ENCODE measurements around the gene PPP1R16B. TPM values are rescaled to one million over a fixed set of nuclear protein-coding genes. Genes with fewer than 3 reads are reported as not detected.
A peak's percentile ranks its signal among the peaks of the same experiment; 100 is the strongest.

The PPP1R16B gene
- total and polyA plus RNA-seq, 11 donors: 1.9 to 12.2 (median 6.9) TPM

- intact Hi-C loops (cut with DNase I): loop anchor here in 2 of 10 donors (5.0 to 10.0 kb wide), 2 partner anchors 83 to 241 kb away; partner anchors contain the start of gene PPP1R16B (in 1 of the 2)
- Histone ChIP-seq H3K9me3 (no peaks in the 10 kb centered on the region), H3K36me3 (peaks cover 0 to 11% (median 0%) of the 10 kb centered on the region in 9 donors), H3K27me3 (peaks cover 0 to 9% (median 0%) of the 10 kb centered on the region in 9 donors), H3K4me1 (peaks cover 0 to 20% (median 5%) of the 10 kb centered on the region in 12 donors), H3K27ac (no peak overlapping the region), H3K4me3 (no peak overlapping the region)
- 59 to 73% (median 70%) methylated on average over 10 to 13 of the region's 13 CpGs for WGBS, 4 donors
- ATAC-seq (peak in 1 of 4 donors; percentile 15), DNase-seq (no peak)
- no peak for TF ChIP-seq POLR2A (IDR thresholded peaks at IDR 0.05)
- TF ChIP-seq CTCF (IDR thresholded peaks at IDR 0.05): no peak
Measured at GRCh38 chr20:38888059-38888831, 82.7 kb downstream of the PPP1R16B start.

DNA sequence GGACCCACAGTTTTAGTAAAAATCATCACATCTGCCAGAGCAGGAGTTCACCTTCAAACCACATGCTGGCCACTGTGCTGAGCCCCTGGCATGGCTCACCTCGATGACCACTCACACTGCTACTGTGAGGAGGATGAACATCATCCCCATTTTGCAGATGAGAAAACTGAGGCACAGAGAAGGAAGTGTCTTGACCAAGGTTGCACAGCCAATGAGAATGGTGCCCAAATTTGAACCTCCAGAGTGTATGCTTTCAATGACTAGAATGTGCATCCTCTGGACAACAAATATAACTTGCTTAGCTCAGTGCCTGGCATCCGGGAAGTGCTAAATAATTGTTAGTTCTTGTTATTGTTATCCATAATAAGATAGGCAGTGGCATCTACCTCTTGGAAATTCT lies 83.6 kb downstream of the PPP1R16B start:
- WGBS, 4 donors: 79 to 90% (median 81%) methylated on average over 2 of the region's 2 CpGs
- DNase-seq: no peak
- TF ChIP-seq CTCF (IDR thresholded peaks at IDR 0.05): no peak
- no peak for TF ChIP-seq POLR2A (IDR thresholded peaks at IDR 0.05)
- Histone ChIP-seq H3K27ac (no peak overlapping the region), H3K27me3 (peaks cover 0 to 10% (median 0%) of the 10 kb centered on the region in 9 donors), H3K9me3 (no peaks in the 10 kb centered on the region), H3K4me1 (peaks cover 0 to 20% (median 5%) of the 10 kb centered on the region in 12 donors), H3K36me3 (peaks cover 0 to 11% (median 0%) of the 10 kb centered on the region in 9 donors), H3K4me3 (no peak overlapping the region)
- no peak for ATAC-seq
- intact Hi-C loops (cut with DNase I): loop anchor here in 2 of 10 donors (5.0 to 10.0 kb wide), 2 partner anchors 84 to 242 kb away; partner anchors contain the start of gene PPP1R16B (in 1 of the 2)

DNA sequence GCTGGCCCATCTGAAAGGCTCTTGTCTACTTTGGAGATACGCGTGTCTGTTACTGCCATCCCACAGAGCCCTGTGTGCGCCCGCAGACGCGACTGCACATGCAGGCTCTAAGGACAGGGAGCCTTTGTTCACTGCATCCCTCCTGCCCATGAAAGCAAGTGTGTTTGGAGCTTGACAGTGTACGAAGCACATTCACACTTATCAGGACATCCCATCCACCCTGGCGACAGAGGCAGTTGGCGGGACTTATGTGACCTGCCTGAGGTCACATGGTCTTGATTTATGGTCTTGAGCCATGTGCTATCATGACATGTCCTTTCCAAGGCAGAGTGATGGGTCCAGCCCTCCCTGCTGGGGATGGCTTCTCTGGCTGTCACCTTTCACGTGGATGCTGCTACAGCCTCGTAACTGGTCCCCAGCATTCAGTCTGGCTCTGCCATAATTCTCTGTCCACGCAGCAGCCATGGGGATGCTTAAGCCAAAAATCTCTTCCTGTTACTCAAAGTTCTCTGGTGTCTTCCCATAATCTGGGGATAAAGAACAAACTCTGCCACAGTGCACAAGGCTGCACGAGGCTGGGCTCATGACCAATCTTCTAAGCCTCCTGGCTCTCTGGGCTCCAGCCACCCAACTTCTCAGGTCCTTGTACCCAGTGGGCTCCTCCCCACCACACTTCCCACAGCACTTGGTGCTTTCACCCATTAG lies 84.4 kb downstream of the PPP1R16B start:
- Histone ChIP-seq H3K27ac (no peak overlapping the region), H3K9me3 (no peaks in the 10 kb centered on the region), H3K27me3 (peaks cover 0 to 10% (median 0%) of the 10 kb centered on the region in 9 donors), H3K36me3 (peaks cover 0 to 11% (median 0%) of the 10 kb centered on the region in 9 donors), H3K4me1 (peaks cover 0 to 21% (median 7%) of the 10 kb centered on the region in 12 donors), H3K4me3 (no peak overlapping the region)
- TF ChIP-seq POLR2A (IDR thresholded peaks at IDR 0.05): no peak
- no peak for TF ChIP-seq CTCF (IDR thresholded peaks at IDR 0.05)
- DNase-seq: no peak
- 63 to 81% (median 68%) methylated on average over 12 to 13 of the region's 13 CpGs for WGBS, 4 donors
- intact Hi-C loops (cut with DNase I): loop anchor here in 9 of 10 donors (5.0 to 10.0 kb wide), 8 partner anchors 78 to 245 kb away; partner anchors contain the start of gene PPP1R16B (in 6 of the 9)
- ATAC-seq: no peak

DNA sequence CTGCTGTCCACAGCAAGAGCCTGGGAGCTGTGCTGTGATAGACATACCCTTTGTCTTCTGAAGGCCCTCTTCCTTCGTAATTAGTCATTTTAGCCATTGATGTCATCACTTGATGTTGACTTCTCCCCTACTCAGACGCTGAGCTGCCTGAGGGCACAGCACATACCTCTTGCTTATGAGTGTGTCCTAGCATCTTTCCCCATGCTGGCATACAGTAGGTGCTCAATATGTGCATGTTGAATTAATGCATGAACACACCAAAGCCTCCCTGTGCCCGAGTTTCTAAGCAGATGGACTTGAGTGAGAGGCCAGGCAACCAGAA lies 85.0 kb downstream of the PPP1R16B start:
- ATAC-seq: no peak
- peaks cover 0 to 11% (median 0%) of the 10 kb centered on the region in 9 donors for H3K36me3 ChIP-seq
- TF ChIP-seq POLR2A (IDR thresholded peaks at IDR 0.05) (no peak), CTCF (IDR thresholded peaks at IDR 0.05) (no peak)
- intact Hi-C loops (cut with DNase I): loop anchor here in 9 of 10 donors (5.0 to 10.0 kb wide), 8 partner anchors 78 to 246 kb away; partner anchors contain the start of gene PPP1R16B (in 5 of the 9)
- no peak overlapping the region for H3K4me3 ChIP-seq
- no peaks in the 10 kb centered on the region for H3K9me3 ChIP-seq
- H3K27ac ChIP-seq: no peak overlapping the region
- H3K4me1 ChIP-seq: peaks cover 0 to 16% (median 7%) of the 10 kb centered on the region in 12 donors
- WGBS, 4 donors: 76 to 78% (median 76%) methylated on average over 3 of the region's 3 CpGs
- peaks cover 0 to 10% (median 0%) of the 10 kb centered on the region in 9 donors for H3K27me3 ChIP-seq
- DNase-seq: no peak

Measured in heart left ventricle (tissue), 16 donors.